ENCODE data around the gene GAS1.

The GAS1 gene

GRCh38 chr9:86939321-86939720 is 8.0 kb downstream of the GAS1 start:
- H3K27me3 ChIP-seq (replicated peaks) = peaks cover 21% of the 10 kb centered on the region
- in situ Hi-C loops (cut with HindIII; ENCODE audit: low pct_ligation_motif_present, low sequenced_read_pairs) = no loop called here
- H3K36me3 ChIP-seq (replicated peaks) = no peaks in the 10 kb centered on the region
- no peak for DNase-seq
- TF ChIP-seq CTCF (IDR thresholded peaks at IDR 0.05; ENCODE audit: low read depth, low read length, missing control alignments) = no peak
- H3K4me3 ChIP-seq (ENCODE audit: low read depth, low read length) = no peak overlapping the region
- no peak overlapping the region for H3K27ac ChIP-seq

- no peak for TF ChIP-seq CTCF (IDR thresholded peaks at IDR 0.05; ENCODE audit: low read depth, low read length, missing control alignments)
- Histone ChIP-seq H3K27me3 (replicated peaks) (peaks cover 21% of the 10 kb centered on the region), H3K4me3 (ENCODE audit: low read depth, low read length) (no peak overlapping the region), H3K27ac (no peak overlapping the region), H3K36me3 (replicated peaks) (no peaks in the 10 kb centered on the region)
- DNase-seq = no peak
- in situ Hi-C loops (cut with HindIII; ENCODE audit: low pct_ligation_motif_present, low sequenced_read_pairs) = no loop called here
Measured at GRCh38 chr9:86938780-86939179, 8.5 kb downstream of the GAS1 start.

GRCh38 chr9:86926145-86926544 is 21.2 kb downstream of the GAS1 start:
- no peak for DNase-seq
- no peak for TF ChIP-seq CTCF (IDR thresholded peaks at IDR 0.05; ENCODE audit: low read depth, low read length, missing control alignments)
- in situ Hi-C loops (cut with HindIII; ENCODE audit: low pct_ligation_motif_present, low sequenced_read_pairs) = no loop called here

GRCh38 chr9:86925686-86926085 is 21.6 kb downstream of the GAS1 start:
- H3K4me3 ChIP-seq (ENCODE audit: low read depth, low read length) = no peak overlapping the region
- TF ChIP-seq CTCF (IDR thresholded peaks at IDR 0.05; ENCODE audit: low read depth, low read length, missing control alignments) = no peak
- H3K27me3 ChIP-seq (replicated peaks) = no peaks in the 10 kb centered on the region
- in situ Hi-C loops (cut with HindIII; ENCODE audit: low pct_ligation_motif_present, low sequenced_read_pairs) = no loop called here
- no peak overlapping the region for H3K27ac ChIP-seq
- no peaks in the 10 kb centered on the region for H3K36me3 ChIP-seq (replicated peaks)
- no peak for DNase-seq

More at GRCh38 chr9:86926145-86926544, 21.2 kb downstream of the GAS1 start:
- Histone ChIP-seq H3K27me3 (replicated peaks) (no peaks in the 10 kb centered on the region), H3K27ac (no peak overlapping the region), H3K4me3 (ENCODE audit: low read depth, low read length) (no peak overlapping the region), H3K36me3 (replicated peaks) (no peaks in the 10 kb centered on the region)

- no peaks in the 10 kb centered on the region for H3K36me3 ChIP-seq (replicated peaks)
- no peak overlapping the region for H3K27ac ChIP-seq
- no peak for DNase-seq
- H3K27me3 ChIP-seq (replicated peaks) = no peaks in the 10 kb centered on the region
- in situ Hi-C loops (cut with HindIII; ENCODE audit: low pct_ligation_motif_present, low sequenced_read_pairs) = no loop called here
- no peak overlapping the region for H3K4me3 ChIP-seq (ENCODE audit: low read depth, low read length)
- no peak for TF ChIP-seq CTCF (IDR thresholded peaks at IDR 0.05; ENCODE audit: low read depth, low read length, missing control alignments)
Measured at GRCh38 chr9:86924206-86924605, 23.1 kb downstream of the GAS1 start.

GRCh38 chr9:86921151-86921923 is 26.0 kb downstream of the GAS1 start:
- Histone ChIP-seq H3K4me3 (ENCODE audit: low read depth, low read length) (no peak overlapping the region), H3K27me3 (replicated peaks) (no peaks in the 10 kb centered on the region), H3K27ac (no peak overlapping the region), H3K36me3 (replicated peaks) (no peaks in the 10 kb centered on the region)
- DNase-seq = no peak
- in situ Hi-C loops (cut with HindIII; ENCODE audit: low pct_ligation_motif_present, low sequenced_read_pairs) = no loop called here
- no peak for TF ChIP-seq CTCF (IDR thresholded peaks at IDR 0.05; ENCODE audit: low read depth, low read length, missing control alignments)

Data from brain microvascular endothelial cell (primary cell).